ENCODE measurements around the gene FAM162A.
A peak's percentile ranks its signal among the peaks of the same experiment; 100 is the strongest.
"Not testable (repeated sequence)": the region's sequence is repeated elsewhere in the genome, so short reads cannot be mapped to it uniquely, and the experiment has no call there.

FAM162A gene, protein sequence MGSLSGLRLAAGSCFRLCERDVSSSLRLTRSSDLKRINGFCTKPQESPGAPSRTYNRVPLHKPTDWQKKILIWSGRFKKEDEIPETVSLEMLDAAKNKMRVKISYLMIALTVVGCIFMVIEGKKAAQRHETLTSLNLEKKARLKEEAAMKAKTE

DNA sequence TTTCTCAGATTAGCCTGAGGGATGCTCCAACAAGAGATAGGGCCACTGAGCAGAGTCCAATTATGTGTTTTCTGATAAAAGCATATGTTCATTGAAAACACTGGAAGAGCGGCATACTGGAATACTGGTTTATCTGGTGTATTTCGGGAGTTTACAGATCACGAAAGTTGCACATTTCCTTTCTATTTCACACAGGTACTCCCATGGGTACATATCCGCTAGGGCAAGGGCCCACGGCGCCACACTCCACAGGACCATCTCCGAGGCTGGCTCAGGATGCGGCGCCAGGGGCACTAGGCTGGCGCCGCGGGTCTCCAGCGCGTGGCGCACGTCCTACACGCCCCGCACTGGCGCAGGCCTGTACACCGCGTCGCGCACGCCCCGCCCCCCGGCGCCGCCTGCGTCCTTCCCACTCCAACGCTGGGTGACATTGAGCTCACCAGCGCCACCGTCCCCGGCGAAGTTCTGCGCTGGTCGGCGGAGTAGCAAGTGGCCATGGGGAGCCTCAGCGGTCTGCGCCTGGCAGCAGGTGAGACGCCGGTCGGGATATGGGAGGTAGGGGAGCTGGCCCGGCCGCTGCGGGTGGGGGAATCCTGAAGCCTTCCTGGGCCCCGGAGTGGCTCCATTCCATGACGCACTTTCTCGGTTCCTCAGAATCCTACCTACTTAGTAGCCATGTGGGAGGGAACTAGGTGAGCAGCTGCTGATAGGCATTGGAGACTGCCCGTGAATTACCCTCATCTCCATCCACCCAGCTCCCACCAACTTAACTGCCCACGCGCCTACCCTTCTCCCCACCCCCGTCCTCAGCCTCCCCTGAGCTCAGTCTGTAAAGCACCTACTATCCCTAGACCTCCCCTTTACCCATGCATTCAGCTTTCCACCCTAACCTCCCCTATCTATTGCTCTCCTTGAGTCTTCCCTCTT lies at the start of gene FAM162A:
Gene FAM162A (plus strand): TSS at position 412 of the 927 bp plus-strand sequence. CDS start 84 bp downstream, at position 496.
- DNase-seq (ENCODE audit: low spot score): peak; percentile 93

- no peak for DNase-seq (ENCODE audit: low spot score)
Measured at GRCh38 chr3:122342803-122343202, 41.2 kb upstream of the FAM162A start.

GRCh38 chr3:122343654-122344053 lies 40.3 kb upstream of the FAM162A start:
- DNase-seq (ENCODE audit: low spot score): no peak

DNA sequence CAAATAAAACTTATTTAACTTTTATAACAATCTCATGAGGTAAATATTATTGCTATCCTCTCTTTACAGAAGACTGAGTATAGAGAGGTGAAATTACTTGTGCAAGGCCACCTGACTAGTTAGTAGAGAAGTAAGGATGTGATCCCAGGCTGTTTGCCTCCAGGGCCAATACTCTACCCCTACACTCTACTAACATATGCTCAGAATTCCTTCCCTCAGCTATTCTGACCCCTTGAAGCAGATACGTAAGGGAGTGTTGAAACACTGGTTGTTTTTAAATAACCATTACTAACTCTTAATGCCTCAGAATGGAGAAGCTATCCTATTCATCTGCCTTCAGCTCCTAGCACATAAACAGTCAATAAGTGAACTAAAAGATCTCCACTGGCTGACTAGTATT lies 34.8 kb upstream of the FAM162A start:
- DNase-seq (ENCODE audit: low spot score): no peak

DNA sequence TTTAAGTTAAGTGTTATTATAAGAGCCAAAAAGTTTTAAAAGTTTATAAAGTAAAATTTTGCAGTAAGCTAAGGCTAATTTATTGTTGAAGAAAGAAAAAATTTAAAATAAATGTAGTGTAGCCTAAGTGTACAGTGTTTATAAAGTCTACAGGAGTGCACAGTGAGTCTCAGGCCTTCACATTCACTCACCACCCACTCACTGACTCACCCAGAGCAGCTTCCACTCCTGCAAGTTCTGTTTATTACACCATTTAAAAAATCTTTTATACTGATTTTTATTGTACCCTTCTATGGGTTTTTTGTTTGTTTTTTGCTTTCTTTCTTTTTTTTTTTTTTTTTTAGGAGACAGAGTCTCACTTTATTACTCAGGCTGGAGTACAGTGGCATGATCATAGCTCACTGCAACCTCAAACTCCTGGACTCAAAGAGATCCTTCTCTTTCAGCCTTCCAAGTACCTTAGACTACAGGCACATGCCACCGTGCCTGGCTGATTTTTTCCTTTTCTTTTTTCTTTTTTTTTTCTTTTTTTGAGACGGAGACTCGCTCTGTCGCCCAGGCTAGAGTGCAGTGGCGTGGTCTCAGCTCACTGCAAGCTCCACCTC lies 33.1 kb upstream of the FAM162A start:
- no peak for DNase-seq (ENCODE audit: low spot score)

- no peak for DNase-seq (ENCODE audit: low spot score)
Measured at GRCh38 chr3:122351612-122352011, 32.4 kb upstream of the FAM162A start.

DNA sequence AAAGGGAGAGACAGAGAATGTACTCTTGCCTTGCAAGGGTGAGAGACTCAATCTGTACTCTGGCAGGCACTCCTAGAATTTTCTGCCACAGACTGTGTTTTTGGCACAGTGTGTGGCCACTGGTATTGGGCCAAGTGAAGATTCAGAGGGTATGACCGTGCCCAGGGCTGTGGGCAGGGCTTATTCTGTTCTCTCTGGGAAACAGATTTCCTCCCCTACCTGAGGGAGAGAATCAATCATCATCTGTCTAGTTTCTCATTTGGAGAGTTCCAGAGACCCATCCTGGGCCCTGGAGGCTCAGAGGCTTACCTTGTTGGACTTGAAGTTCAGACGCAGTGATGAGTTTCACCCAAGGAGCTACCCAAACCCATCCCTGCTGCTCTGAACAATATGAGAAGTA lies 30.8 kb upstream of the FAM162A start:
- DNase-seq (ENCODE audit: low spot score): no peak

DNA sequence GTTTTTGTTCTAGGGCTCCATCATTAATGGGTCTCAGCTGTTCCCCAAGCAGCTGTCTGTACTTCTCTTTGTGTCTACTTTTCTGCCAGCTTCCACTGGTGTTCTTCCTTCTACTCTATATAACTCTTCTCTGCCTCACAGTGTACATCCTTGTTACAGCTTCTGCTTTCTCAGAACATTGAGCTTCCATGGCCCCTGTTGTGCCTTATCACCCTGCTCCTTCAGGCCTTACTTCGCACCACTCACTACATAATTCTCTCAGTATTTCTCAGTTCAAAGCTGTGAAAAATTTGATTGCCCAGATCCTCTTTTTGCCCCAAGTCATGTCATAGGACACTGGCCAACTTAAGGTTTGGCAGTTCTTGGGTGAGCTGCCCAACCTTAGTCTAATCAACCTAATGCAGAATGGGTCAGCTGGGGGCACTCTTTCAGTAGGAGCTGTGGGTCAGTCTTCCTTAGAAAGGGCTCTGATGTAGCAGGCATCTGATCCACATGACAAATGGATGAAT lies 30.0 kb upstream of the FAM162A start:
- no peak for DNase-seq (ENCODE audit: low spot score)

DNA sequence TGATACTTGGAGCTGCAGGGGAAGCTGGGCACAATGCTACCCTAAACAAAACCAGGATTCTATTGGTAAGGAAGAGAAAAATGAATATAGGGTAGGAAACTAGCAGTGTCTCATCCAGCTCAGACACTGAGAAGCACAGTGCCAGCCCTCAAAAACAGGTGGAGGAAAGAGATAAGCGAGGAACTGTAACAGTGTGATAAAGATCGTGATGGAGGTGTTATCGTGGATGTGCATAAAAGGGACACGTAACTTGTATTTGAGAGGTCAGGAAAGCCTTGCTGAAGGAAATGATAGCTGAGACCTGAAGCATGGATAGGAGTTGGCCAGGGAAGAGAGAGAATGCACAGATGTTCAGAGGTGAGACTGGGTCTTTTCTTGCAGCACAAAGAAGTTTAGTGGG lies 28.4 kb upstream of the FAM162A start:
- no peak for DNase-seq (ENCODE audit: low spot score)

DNA sequence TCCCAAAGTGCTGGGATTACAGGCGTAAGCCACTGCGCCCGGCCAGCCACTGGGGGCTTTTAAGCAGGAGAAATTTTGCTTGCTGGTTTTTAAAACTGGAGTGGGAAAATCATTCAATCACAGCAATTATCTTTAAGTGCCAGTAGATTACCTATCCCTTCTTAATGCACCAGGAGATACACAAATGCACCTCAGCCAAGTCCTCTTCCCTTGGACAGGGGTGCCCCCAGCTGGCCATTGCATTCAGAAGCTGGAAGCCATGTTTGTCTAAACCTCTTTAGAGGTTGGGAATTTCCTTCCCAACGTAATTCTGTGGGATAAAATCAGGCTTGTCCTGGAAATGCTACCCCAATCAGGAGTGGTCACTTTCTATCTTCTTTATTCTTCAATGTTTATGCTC lies 27.6 kb upstream of the FAM162A start:
- no peak for DNase-seq (ENCODE audit: low spot score)

- no peak for DNase-seq (ENCODE audit: low spot score)
Measured at GRCh38 chr3:122357828-122358702, 25.9 kb upstream of the FAM162A start.

DNA sequence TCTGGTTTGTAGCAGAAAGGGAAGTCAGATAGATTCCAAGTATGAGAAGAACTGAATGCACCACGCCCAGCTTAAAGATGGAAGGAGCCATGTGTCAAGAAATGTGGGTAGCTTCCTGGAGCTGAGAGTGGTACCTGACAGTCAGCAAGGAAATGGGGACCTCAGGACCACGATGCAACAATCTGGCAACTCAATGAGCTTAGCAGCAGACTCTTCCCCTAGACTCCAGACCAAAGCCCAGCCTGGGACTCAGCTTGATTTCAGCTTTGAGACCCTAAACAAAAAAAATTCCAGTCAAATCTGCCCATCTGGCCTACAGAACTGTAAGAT lies 25.3 kb upstream of the FAM162A start:
- no peak for DNase-seq (ENCODE audit: low spot score)

DNA sequence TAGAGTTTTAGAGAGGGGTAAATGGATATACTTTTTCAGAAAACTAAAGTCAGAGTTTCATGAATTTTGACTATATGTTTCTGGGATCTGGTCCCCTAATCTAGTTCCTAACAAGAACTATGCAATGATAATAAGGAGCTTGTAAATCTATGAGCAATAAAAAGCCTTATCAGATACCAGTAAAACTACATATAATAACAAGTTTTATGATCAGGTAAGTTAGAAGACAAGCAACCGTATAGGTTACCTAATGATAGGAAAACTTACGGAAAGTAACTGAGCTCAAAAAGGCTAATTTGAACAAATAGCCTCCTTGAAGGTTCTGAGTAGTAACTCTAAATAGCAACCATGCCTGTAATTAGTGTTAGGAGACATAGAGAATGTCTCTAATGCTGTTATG lies 22.0 kb upstream of the FAM162A start:
- no peak for DNase-seq (ENCODE audit: low spot score)

DNA sequence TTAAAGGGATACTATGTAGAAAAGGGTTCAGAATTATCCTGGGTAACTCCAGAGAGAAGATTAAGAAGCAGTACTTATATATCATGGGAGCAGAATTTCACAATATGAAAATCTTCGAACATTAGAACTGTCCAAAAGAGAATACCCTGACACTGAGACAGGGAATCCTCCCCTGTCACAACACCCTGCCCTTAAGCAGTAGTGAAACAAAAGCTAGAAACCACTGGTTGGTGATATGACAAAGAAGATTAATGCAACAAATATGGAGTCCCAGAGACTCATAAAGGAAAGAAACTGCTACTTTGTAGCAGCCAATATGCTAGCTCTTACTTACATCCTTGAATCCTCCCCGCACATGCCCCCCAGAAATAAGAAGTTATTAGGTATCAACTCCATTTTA lies 19.5 kb upstream of the FAM162A start:
- no peak for DNase-seq (ENCODE audit: low spot score)

DNA sequence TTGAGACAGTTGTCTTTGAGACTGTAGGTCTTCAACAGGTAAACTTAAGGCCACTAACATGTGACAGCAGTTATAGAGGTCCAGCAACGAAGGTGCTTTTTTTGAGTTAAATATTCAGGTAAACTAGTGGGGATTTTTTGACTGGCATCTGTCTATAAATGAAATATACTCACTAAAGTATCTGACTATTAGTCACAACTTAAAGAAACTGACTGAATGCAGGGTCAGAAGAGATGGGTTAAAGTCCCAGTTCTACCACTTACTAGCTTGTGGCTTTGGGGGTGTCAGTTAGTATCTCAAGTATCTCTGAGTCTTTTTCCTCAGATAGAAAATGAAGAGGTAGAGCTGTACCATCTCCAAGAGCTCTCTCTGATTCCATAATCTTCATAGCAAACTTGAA lies 18.9 kb upstream of the FAM162A start:
- DNase-seq (ENCODE audit: low spot score): no peak

GRCh38 chr3:122365582-122366378 lies 18.2 kb upstream of the FAM162A start:
- not testable (repeated sequence) for DNase-seq (ENCODE audit: low spot score)

DNA sequence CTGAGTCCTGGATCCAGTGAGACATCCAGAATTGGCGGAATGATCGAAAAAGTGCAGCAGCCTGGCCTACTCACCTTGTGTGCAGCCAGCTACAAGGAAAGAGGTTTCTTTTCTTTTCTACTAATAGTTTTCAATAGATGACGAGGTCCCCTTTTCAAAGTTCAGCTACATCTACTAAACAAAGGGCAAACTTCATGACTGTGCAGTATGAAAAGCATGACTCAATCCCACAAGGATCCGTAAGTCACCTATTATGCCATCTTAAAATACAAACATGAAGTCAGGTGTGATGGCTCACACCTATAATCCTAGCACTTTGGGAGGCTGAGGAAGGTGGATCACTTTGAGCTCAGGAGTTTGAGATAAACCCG lies 17.6 kb upstream of the FAM162A start:
- no peak for DNase-seq (ENCODE audit: low spot score)

DNA sequence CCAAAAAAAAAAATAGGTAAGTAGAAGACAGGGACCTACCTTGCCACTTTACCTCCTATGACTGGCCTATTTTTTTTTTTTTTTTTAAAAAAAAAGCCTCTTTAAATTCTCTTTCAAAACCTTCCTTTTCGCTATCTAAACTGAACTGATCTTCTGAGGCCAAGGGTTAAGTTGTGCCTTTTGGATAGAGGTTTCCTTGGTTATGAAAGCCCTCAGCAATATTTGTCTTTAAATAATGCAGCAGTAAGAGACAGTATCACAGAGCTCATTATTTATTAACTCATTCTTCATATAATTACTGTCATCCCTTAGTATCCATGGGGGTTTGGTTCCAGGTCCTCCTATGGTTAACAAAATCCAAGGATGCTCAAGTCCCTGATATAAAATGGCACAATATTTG lies 9.9 kb upstream of the FAM162A start:
- DNase-seq (ENCODE audit: low spot score): no peak

GRCh38 chr3:122377975-122378374 lies 6.0 kb upstream of the FAM162A start:
- DNase-seq (ENCODE audit: low spot score): no peak

GRCh38 chr3:122382888-122383666 lies 905 bp upstream of the FAM162A start, which contains the start of gene MIX23:
TSS of gene MIX23 (minus strand) at chr3:122383231. CDS start at chr3:122383224, 7 bp downstream.
- peak; percentile 85 for DNase-seq (ENCODE audit: low spot score)

Measured in germinal center (tissue), 1 donor.